Liver (tissue), 3 donors: ENCODE measurements around the gene SLC24A3.

Source experiments
- JUND ChIP-seq, 2 donors: IDR thresholded peaks; 2 replicates each; pipeline ENCODE4 v1.6.1; 2016; ENCODE audit warnings: antibody characterized with exemption in 2 of 2
- MAX ChIP-seq: IDR thresholded peaks from 2 replicates; pipeline ENCODE4 v1.6.1; 2016; ENCODE audit warnings: antibody characterized with exemption
- RAD21 ChIP-seq, 2 donors: IDR thresholded peaks; 2 replicates each; pipeline ENCODE4 v1.6.1; 2016; ENCODE audit warnings: antibody characterized with exemption in 2 of 2, mild to moderate bottlenecking in 2 of 2
- SP1 ChIP-seq: IDR thresholded peaks from 2 replicates; pipeline ENCODE4 v1.6.1; 2018; ENCODE audit warnings: antibody characterized with exemption, mild to moderate bottlenecking
- TAF1 ChIP-seq: conservative IDR thresholded peaks from 2 replicates; pipeline ENCODE4 v1.6.1; 2016; ENCODE audit warnings: antibody characterized with exemption, mild to moderate bottlenecking
- TF ChIP-seq, protein P1 (sequence below): fragments of 150-350 bp; IDR thresholded peaks from 2 replicates; pipeline ENCODE4 v1.5.1; 2017; ENCODE audit warnings: improper control_type of control experiment, low read depth, low read length; ENCODE audit not compliant: missing input control
- TF ChIP-seq, protein P2 (sequence below): IDR thresholded peaks from 2 replicates; pipeline ENCODE4 v1.6.1; 2016; ENCODE audit warnings: antibody characterized with exemption
- TF ChIP-seq, protein P3 (sequence below): IDR thresholded peaks from 2 replicates; pipeline ENCODE4 v1.6.1; 2016; ENCODE audit warnings: antibody characterized with exemption
- TF ChIP-seq, protein P4 (sequence below): IDR thresholded peaks from 2 replicates; pipeline ENCODE4 v1.6.1; 2016; ENCODE audit warnings: antibody characterized with exemption, mild to moderate bottlenecking
- donor health status: healthy.
- donor health status: healthy.

GRCh38 chr20:19658137-19658536 lies 445.7 kb downstream of the SLC24A3 start:
- TF ChIP-seq, protein P1, sequence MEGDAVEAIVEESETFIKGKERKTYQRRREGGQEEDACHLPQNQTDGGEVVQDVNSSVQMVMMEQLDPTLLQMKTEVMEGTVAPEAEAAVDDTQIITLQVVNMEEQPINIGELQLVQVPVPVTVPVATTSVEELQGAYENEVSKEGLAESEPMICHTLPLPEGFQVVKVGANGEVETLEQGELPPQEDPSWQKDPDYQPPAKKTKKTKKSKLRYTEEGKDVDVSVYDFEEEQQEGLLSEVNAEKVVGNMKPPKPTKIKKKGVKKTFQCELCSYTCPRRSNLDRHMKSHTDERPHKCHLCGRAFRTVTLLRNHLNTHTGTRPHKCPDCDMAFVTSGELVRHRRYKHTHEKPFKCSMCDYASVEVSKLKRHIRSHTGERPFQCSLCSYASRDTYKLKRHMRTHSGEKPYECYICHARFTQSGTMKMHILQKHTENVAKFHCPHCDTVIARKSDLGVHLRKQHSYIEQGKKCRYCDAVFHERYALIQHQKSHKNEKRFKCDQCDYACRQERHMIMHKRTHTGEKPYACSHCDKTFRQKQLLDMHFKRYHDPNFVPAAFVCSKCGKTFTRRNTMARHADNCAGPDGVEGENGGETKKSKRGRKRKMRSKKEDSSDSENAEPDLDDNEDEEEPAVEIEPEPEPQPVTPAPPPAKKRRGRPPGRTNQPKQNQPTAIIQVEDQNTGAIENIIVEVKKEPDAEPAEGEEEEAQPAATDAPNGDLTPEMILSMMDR = no peak
- no peak for TF ChIP-seq TAF1
- TF ChIP-seq, protein P2, sequence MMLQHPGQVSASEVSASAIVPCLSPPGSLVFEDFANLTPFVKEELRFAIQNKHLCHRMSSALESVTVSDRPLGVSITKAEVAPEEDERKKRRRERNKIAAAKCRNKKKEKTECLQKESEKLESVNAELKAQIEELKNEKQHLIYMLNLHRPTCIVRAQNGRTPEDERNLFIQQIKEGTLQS = no peak
- TF ChIP-seq, protein P3, sequence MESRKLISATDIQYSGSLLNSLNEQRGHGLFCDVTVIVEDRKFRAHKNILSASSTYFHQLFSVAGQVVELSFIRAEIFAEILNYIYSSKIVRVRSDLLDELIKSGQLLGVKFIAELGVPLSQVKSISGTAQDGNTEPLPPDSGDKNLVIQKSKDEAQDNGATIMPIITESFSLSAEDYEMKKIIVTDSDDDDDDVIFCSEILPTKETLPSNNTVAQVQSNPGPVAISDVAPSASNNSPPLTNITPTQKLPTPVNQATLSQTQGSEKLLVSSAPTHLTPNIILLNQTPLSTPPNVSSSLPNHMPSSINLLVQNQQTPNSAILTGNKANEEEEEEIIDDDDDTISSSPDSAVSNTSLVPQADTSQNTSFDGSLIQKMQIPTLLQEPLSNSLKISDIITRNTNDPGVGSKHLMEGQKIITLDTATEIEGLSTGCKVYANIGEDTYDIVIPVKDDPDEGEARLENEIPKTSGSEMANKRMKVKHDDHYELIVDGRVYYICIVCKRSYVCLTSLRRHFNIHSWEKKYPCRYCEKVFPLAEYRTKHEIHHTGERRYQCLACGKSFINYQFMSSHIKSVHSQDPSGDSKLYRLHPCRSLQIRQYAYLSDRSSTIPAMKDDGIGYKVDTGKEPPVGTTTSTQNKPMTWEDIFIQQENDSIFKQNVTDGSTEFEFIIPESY = no peak
- TF ChIP-seq JUND (IDR thresholded peaks at IDR 0.05) = no peak
- TF ChIP-seq, protein P4, sequence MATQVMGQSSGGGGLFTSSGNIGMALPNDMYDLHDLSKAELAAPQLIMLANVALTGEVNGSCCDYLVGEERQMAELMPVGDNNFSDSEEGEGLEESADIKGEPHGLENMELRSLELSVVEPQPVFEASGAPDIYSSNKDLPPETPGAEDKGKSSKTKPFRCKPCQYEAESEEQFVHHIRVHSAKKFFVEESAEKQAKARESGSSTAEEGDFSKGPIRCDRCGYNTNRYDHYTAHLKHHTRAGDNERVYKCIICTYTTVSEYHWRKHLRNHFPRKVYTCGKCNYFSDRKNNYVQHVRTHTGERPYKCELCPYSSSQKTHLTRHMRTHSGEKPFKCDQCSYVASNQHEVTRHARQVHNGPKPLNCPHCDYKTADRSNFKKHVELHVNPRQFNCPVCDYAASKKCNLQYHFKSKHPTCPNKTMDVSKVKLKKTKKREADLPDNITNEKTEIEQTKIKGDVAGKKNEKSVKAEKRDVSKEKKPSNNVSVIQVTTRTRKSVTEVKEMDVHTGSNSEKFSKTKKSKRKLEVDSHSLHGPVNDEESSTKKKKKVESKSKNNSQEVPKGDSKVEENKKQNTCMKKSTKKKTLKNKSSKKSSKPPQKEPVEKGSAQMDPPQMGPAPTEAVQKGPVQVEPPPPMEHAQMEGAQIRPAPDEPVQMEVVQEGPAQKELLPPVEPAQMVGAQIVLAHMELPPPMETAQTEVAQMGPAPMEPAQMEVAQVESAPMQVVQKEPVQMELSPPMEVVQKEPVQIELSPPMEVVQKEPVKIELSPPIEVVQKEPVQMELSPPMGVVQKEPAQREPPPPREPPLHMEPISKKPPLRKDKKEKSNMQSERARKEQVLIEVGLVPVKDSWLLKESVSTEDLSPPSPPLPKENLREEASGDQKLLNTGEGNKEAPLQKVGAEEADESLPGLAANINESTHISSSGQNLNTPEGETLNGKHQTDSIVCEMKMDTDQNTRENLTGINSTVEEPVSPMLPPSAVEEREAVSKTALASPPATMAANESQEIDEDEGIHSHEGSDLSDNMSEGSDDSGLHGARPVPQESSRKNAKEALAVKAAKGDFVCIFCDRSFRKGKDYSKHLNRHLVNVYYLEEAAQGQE = no peak
- no peak for TF ChIP-seq SP1
- no peak for TF ChIP-seq MAX
- TF ChIP-seq RAD21 (IDR thresholded peaks at IDR 0.05) = no peak
